Prostate gland (tissue), 2 donors: ENCODE measurements around the gene MT1E.

Experiments
- CTCF ChIP-seq, 4 experiments: fragments of 200-600 bp in 2 of 4; fragments of 450-650 bp in 2 of 4; sonication (generic) in 2 of 4; IDR thresholded peaks; 1 replicate in 3 of 4; 2 replicates in 1 of 4; pipeline ENCODE4 v1.5.1; 2016 to 2019; ENCODE audit warnings: antibody characterized with exemption in 4 of 4, mild to moderate bottlenecking in 2 of 4, moderate library complexity in 2 of 4
- POLR2A ChIP-seq: fragments of 450-650 bp; IDR thresholded peaks from one replicate; pipeline ENCODE4 v1.6.1; 2016; ENCODE audit warnings: antibody characterized with exemption, mild to moderate bottlenecking
- POLR2AphosphoS5 ChIP-seq: sonication (generic); formaldehyde crosslinking; IDR thresholded peaks from one replicate; pipeline ENCODE4 v1.6.1; 2017; ENCODE audit warnings: antibody characterized with exemption

- TF ChIP-seq POLR2AphosphoS5 (no peak), CTCF (IDR thresholded peaks at IDR 0.05) (no peak), POLR2A (no peak)
Observed at GRCh38 chr16:56615353-56615752, 10.2 kb upstream of the MT1E start.
